HG03159 (cell line): ENCODE measurements around the gene WASL.
A peak's percentile ranks its signal among the peaks of the same experiment; 100 is the strongest.
"Not testable (repeated sequence)": the region's sequence is repeated elsewhere in the genome, so short reads cannot be mapped to it uniquely, and the experiment has no call there.

Source experiments
- ATAC-seq: cut with Tn5 transposase; IDR thresholded peaks from one replicate; pipeline ENCODE4 v1.9.1; 2021; ENCODE audit warnings: mild to moderate bottlenecking, moderate library complexity; ENCODE audit not compliant: unreplicated experiment

WASL gene

DNA sequence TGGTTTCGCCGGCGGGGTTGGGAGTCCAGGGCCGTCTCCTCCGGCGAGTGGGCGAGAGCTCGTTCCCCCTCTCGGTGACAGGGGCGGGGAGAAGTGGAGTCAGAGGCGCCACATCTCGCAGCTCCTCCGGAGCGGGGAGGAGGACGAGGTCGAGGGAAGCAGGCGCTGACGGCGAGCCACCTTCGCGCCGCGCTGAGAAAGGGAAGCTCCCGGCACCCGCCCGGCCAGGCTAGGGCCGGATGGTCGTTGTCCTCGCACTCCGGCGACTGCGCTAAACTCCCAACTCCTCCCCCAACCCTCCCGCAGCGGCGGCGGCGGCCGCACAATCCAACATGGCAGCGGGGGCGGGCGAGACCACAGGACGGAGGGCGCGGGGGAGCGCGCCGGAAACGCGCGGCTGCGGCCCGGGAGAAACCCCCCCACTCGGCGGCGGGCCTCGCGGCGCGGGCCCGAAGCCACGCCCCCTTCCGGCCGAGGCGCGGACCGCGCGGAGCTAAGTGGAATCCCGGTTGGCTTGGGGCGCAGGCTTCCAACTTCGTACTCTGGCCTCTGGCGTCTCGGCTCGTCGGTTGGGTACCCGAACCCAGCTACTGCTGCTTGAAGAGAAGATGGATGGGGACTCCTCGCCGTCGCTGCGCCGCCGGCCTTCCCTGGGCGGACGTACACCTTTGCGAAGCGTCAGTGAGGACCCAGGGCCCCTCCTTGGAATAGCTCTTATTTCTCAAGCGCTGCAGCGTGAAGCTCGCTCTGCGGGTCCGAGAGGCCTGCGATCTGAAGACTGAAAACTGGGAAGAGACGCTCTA lies at the start of gene WASL:
WASL (minus strand) TSS at position 270 of the 803 bp plus-strand sequence; CDS start at position 1, 269 bp downstream.
- peak; percentile 67 for ATAC-seq

DNA sequence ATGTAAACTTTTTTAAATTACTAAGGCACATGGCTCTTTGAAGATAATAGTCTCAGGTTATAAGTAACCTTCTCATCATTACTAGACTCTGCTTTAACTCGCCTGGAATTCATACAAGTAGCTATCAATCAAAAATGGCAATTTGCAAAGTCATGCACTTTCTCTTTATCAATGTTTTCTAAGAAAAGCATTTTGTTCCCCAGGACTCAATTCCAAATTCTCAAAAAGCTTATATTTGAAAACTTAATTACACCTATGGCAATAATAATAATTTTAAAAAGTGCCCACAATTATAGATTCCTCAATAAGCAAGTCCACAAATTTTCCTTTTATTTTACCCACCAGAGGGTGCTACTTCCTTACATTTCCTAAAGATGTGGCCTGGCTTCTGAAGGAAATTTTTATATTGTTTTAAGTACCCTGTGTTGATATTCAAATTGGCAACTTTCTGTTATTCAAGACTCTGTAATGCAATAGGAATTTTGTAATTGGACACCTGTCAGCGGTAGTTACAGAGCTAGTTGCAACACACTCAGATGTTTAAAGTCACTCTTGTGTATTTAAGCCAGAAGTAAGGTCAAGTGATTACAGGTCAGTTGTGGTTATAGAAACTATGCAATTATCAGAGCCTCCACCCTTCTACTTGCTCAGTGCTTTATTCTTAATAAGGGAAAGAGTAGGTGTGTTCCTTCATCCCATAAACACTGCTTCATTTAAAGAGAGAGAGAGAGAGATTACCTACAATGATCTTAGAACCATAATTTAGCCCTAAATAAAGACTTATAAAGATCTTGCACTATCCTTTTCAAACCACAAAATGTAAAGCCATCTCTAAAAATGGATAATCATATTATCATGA lies 49.1 kb upstream of the WASL start:
- no peak for ATAC-seq

DNA sequence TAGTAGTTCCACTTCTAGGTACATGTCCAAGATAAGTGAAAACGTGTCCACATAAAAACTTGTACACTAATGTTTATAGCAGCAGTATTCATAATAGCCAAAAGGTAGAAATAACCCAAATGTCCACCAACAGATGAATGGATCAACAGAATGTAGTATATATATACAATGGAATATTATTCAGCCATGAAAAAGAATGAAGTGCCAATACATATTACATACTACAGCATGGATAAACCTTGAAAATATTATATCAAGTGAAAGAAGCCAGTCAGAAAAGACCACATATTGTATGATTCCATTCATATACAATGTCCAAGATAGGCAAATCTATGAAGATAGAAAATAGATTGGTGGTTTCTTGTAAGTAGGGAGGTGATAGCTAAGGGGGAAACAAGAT lies 47.8 kb upstream of the WASL start:
- ATAC-seq = no peak

DNA sequence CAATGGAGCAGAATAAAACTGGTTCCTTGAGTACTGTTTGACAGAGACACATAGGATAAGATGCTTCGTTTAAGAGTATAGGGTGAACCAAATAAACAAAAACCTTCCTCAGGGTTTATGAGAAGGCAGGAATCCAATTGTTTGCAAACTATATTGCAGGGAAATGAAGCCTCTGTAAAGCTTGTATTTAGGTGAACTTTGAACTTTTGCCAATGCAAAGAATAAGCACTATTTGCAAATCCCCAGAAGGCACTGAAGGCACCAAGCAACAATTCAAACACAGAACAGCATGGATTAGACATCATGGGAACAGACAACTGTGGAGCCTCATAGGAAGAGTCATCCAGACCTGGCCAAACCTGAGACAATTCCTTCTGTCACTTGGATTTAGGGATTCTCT lies 47.1 kb upstream of the WASL start:
- ATAC-seq = no peak

DNA sequence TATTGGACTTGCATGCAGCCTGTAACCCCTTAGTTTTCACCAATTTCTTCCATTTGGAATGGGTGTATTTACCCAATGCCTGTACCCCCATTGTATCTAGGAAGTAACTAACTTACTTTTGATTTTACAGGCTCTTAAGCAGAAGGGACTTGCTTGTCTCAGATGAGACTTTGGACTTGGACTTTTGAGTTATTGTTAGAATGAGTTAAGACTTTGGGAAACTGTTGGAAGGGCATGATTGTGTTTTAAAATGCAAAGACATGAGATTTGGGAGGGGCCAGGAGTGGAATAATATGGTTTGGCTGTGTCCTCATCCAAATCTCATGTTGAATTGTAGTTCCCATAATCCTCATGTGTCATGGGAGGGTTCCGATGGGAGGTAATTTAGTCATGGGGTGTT lies 46.3 kb upstream of the WASL start:
- ATAC-seq = not testable (repeated sequence)

DNA sequence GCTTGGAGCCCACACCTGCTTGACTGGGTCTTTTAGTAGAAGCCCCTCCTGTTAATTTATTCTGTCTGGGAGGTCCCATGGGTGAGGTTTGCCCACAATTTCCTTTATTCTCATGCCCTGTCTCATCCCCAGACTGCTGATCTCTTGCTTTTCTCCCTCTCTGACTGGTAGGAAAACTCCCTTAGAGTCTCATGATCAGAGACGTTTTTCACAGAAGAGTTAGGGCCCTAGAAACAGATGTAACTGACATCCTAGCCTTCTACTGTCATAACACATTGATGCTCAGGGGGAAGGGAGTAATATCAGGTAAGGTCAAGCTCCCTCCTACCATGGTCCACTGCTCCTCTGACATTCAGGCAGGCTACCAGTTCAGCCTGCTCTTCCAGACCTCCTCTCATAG lies 43.7 kb upstream of the WASL start:
- peak; percentile 39 for ATAC-seq

DNA sequence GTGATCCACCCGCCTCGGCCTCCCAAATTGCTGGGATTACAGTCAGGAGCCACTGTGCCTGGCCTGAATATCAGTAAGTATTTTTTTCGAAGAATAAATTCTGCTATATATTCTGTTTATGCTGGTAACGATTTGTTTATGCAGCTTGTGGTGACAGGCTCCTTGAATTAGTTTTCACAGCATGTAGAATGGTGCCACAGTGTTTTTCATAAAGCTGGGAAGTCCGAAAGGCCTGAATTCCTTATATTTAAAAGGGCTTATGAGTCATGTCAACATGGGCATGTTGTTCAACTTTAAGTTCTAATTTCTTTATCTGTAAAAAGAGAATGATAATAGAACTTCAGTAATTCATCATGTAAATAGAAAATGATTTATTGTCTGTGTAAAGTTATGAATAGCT lies 42.2 kb upstream of the WASL start:
- ATAC-seq = no peak

DNA sequence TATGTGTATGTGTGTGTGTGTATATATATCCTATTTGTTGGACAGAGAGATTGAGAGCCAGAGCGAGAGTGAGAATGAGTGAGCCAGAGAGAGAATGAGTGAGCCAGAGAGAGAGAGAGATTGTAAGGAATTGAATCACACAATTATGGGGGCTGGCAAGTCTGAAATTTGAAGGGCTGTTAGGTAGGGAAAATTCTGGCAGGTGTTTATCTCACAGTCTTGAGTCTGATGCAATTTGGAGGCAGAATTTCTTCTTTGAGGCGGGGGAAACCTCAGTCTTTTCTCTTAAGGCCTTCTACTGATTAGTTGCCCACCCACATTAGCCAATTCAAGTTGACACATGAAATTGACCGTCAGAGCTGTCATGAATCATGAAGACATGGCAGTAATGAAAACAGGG lies 41.0 kb upstream of the WASL start:
- ATAC-seq = no peak

DNA sequence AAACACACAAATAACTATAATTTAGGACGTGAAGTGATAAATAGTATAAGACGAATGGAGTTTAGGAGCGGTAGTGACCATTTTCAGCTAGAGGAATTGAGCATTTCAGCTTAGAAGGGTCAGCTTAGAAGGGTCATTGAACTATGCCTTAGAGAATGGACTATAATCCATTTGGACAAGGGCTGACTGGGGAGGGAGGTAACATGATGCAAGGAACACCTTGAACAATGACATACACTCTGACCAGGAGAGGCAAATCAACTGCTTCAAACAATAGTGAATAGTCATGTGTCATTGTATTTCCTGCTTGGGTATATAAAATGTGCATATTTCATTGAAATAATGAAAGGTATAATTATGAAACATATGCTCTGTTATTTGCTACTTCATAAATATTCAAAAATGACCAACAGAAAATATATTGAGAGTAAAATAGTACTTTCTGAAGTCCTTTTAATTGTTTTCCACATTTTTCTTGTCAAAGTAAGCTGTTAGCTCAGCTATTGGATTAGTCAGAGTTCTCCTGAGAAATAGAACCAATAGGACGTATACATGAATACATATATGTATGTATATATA lies 40.5 kb upstream of the WASL start:
- no peak for ATAC-seq

DNA sequence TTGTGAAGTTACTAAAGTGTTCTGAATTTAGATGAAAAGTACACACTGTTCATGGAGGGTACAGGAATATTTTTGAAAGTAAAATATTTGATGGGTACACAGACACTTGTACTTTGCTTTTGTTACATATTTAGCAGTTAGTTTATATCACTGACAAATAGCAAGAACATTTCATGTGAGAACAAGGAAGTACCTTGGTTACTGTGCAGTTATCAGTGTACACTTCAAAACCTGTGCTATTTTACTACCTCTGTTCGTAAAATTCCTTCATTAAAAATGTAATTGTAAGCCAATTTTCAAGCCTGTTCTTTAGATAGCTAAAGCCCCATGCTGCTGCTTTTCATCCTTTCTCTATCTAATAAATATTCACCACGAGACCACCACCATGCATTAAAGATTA lies 39.8 kb upstream of the WASL start:
- ATAC-seq = no peak

DNA sequence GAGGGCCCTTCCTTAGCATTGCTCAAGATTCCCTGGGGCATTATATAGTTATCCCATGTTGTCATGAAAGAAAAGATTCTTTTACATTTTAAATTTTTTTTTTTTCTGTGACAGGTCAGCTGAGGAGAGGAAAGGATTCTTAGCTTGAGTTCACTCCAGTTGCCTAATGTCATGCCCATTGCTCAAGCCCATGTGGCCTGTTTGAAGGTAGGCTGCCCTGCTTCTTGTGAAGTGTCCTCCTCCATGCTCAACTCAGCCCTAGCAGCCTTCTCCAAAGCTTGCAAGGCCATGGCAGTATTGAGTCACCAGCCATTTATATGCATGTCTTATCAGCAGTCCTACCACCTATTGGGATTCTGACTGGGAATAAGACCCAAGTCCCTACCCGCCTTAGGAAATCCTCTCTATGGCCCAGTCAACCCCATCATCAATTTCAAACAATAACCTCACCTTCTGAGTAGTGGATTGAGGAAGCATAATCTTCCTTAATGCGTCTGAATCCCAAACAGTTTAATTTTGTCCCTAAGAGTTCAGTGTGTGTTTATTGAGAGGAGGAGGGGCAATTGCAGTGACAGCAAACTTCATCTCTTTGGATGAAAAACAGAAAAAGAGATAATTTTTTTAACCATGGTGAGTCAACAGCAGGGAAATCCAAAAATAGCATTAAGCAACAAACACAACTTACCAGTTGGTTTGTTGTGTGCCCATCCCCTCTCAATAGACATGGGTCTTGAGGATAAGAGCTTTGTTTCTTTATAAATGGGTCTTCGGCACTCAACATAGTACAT lies 38.6 kb upstream of the WASL start:
- no peak for ATAC-seq

DNA sequence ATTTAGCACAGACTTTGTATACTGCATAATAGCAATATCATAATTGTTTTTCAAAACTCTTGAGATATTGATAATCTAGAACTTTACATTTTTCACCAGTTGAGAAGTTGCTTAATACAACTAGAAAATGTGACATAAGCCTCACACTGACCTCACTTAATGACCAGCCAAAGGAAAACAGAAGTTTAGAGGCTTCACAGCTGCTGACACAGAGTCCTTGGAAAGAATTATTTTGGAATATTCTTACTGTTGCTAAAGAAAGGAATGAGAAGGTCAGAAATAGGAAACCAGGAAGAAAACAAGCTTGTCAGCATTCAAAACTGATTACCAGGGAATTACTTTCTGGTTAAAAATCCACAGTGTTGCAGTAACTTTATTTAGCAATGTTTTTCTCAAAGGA lies 35.5 kb upstream of the WASL start:
- no peak for ATAC-seq

DNA sequence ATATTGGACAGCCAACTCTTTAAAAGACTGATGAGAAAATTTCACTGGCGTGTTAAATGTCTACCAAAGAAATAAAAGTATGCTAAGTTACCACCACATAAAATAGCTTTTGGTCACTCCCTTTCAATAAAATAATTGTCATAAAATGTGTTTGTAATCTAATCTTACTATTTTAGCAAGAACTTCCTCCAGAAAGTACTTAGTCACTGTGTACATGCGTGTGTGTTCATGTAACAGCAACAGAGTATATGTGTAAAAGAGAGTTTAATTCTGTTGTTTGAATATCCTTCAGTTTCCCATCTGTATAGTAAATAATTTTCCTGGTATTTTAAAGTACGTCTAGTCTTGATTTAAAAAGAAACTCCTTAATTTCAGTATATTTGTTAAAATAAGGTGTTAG lies 35.0 kb upstream of the WASL start:
- ATAC-seq = no peak

DNA sequence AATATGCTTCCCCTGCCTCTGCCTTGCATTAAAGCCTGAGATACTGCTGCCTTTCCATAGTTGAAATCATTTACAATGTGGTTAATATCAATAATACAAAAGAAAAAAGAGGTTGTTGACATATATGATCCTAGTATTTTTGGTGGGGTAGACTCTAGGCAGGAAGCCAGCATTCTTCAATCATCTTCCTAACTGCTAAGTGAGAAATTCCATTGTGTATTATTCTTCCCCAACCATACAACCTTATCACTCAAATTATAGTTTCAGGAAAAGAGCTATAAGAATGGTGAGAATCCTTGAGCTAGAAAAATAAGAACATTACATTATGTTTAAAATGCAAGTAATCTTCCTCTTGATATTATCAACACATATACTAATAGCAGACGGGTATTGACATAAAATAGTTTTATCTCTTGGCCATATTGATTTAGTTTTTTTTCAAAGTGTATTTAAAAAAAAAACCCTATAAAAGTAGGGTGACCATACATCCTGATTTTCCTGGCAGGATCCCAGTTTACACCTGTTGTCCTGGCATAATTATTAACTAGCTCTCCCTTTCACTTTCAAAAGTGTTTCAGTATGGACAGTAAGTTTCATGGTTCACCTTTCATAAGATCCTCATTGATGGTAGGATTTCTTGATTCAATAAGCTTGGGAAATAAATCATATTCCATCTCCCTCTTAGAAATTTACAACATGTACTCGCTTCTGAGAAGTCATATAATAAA lies 33.4 kb upstream of the WASL start:
- no peak for ATAC-seq

DNA sequence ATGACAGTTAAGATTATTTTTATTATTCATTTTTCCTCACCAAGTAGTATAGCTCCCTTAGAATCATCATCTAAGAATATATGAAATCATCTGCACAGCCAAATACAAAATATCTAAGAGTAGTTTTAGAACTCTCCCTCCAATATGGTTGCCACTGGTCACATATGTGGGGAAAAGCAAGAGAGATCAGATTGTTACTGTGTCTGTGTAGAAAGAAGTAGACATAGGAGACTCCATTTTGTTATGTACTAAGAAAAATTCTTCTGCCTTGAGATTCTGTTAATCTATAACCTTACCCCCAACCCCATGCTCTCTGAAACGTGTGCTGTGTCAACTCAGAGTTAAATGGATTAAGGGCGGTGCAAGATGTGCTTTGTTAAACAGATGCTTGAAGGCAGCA lies 31.7 kb upstream of the WASL start:
- not testable (repeated sequence) for ATAC-seq

DNA sequence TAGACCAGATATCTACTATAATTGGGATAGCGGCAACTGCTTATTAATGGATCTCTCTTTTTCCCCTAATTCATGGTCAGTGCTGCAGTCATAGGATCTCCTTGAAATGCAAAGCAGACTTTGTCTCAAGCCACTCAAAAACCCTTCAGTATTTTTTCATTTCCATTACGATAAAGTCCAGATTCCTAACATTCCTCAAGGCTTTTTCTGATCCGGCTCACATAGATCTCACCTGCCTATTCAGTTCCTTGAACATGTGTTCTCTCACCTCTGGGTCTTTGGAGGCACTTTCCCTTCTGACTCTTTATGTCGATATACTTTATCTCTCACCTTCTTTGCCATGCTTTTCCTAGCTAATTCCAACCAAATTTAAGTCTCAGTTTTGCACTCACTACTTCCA lies 25.7 kb upstream of the WASL start:
- ATAC-seq = no peak

DNA sequence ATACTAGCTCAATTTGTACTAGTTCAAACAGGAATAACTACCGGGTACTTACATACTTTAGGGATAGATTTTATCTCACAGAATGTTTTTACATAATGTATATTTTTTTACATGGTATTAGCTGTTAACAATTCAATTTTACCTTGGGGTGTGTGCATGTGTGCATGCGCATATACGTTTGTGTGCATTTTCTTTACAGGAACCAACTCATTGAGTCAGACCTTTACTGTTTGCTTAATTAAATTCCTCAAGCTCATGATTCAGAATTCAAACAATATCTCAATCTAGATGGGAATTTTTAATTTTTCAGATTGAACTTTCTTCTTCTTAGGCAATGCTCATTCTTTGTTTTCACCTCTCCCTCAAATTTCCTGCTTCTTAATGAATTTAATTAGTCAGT lies 24.7 kb upstream of the WASL start:
- no peak for ATAC-seq

DNA sequence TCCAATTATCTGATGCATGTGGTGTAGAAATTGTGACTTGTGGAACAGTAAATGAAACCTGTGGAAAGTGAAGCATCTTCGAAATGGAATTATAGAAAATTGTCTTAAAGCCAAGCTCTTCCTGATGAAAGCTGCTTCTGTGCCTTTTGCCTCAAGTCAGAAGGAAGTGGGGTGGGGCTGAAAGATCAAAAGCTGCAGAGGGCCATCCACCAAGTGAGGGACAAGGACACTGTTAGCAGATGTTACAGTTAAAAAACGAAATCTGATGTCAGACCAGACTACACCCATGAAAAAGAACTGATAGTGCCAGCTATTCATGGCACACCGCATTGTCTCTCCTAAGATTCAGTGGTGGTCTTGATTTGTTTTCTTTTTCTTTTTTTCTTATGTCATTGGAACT lies 23.8 kb upstream of the WASL start:
- no peak for ATAC-seq

DNA sequence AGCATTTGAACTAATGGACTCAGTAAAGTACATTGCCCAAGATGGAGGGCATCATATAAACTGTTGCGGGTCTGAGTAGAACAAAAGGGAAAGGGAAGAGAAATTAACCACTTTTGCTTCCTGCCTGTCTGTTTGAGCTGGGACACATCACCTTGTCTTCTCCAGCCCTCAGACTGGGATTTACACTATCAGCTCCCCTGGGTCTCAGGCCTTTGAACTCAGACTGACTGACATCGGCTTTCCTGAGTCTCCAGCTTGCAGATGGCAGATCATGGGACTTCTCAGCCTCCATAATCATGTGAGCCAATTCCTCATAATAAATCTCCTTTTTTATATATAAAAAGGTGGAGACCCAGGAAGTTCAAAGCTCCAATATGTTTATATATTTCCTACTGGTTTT lies 23.0 kb upstream of the WASL start:
- no peak for ATAC-seq

DNA sequence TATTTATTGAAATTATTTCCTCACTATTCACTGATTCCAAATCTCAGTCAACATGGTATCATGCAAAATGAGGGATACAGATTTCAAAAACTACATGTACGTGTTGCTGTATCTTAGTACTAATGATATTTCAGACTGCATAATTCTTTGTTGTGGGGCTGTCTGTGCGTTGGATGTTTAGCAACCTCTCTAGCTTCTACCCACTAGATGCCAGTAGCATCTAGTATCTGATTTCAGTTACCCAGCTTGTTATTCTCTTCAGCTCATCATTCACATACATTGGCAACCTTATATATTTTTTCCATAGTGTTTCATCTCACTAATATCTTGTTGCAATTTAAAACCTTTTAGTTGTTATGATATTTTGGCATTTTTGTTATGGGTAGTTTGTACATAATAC lies 22.5 kb upstream of the WASL start:
- no peak for ATAC-seq
